ENCODE results near the gene RBM44.

- no peak for TF ChIP-seq CTCF (conservative IDR thresholded peaks at IDR 0.05 in 1 of 2, IDR thresholded peaks at IDR 0.05 in 1 of 2; ENCODE audit: low read depth in 1 of 2, low read length in 2 of 2)
- no peak for TF ChIP-seq EZH2 (IDR thresholded peaks at IDR 0.05; ENCODE audit: low read length, missing control alignments)
Measured at GRCh38 chr2:237864444-237864931, 65.9 kb downstream of the RBM44 start.

All from fibroblast of lung (primary cell).